ENCODE measurements around the gene DENND5B. TPM values are rescaled to one million over a fixed set of nuclear protein-coding genes. Genes with fewer than 3 reads are reported as not detected.

Gene DENND5B
- polyA plus RNA-seq, 2 of the 4 experiments (the other 2 are of a cell fraction) = 15.5 to 55.2 TPM

DNA sequence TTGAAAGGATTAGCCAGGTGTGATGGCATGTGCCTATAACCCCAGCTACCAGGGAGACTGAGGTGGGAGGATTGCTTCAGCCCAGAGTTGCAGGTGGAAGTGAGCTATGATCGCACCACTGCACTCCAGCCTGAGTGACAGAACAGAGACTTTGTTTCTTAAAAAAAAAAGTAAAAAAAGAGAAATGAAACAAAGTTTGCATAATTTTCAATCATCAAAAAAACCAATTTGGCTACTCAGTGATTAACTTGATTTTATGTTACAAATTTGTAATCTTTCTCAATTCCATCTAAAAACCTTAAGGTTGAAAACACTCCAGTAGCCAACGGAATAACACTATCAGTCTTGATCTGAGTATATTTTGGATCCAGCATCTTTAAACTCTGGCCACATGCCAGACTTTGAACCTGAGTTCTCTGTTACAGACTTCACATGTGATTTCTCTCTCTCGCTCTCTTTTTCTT, 12.6 kb upstream of the DENND5B start:
- ChIA-PET POLR2A (no interaction called here), CTCF (no interaction called here)
- ATAC-seq (no peak), DNase-seq (ENCODE audit: low read depth in 1 of 2, low spot score in 1 of 2) (no peak), FAIRE-seq (no peak)
- WGBS (ENCODE audit: missing lambda C conversion rate) = 96% methylated on average over 3 of the region's 3 CpGs
- H3K4me1 ChIP-seq = no peaks in the 10 kb centered on the region
- H3K4me2 ChIP-seq = no peak overlapping the region
- H3K27ac ChIP-seq = no peak overlapping the region
- H3K4me3 ChIP-seq = no peak overlapping the region
- H3K9me3 ChIP-seq = peaks cover 11% of the 10 kb centered on the region; the same call in 2 of the 3 replicates
- no peak for TF ChIP-seq EHF (CRISPR knock-in tag; IDR thresholded peaks at IDR 0.05)
- no peak for TF ChIP-seq CHD2 (IDR thresholded peaks at IDR 0.05; ENCODE audit: low read length, partially characterized antibody)
- TF ChIP-seq REST (IDR thresholded peaks at IDR 0.05) = no peak
- no peak for TF ChIP-seq ZFP36 (IDR thresholded peaks at IDR 0.05; ENCODE audit: borderline replicate concordance, partially characterized antibody)
- TF ChIP-seq JUN (IDR thresholded peaks at IDR 0.05) = no peak
- no peak for TF ChIP-seq RAD21 (conservative IDR thresholded peaks at IDR 0.05 in 1 of 2, IDR thresholded peaks at IDR 0.05 in 1 of 2)
- TF ChIP-seq, protein P1, sequence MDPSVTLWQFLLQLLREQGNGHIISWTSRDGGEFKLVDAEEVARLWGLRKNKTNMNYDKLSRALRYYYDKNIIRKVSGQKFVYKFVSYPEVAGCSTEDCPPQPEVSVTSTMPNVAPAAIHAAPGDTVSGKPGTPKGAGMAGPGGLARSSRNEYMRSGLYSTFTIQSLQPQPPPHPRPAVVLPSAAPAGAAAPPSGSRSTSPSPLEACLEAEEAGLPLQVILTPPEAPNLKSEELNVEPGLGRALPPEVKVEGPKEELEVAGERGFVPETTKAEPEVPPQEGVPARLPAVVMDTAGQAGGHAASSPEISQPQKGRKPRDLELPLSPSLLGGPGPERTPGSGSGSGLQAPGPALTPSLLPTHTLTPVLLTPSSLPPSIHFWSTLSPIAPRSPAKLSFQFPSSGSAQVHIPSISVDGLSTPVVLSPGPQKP (IDR thresholded peaks at IDR 0.05; ENCODE audit: low read depth, low read length) = no peak
- TF ChIP-seq CBX8 (IDR thresholded peaks at IDR 0.05) = no peak
- no peak for TF ChIP-seq FOXS1 (CRISPR knock-in tag; IDR thresholded peaks at IDR 0.05)
- no peak for TF ChIP-seq POLR2A (IDR thresholded peaks at IDR 0.05; ENCODE audit: low read length)
- no peak for TF ChIP-seq ZNF302 (CRISPR knock-in tag; IDR thresholded peaks at IDR 0.05)
- TF ChIP-seq HOXA7 (CRISPR knock-in tag; IDR thresholded peaks at IDR 0.05) = no peak
- no peak for TF ChIP-seq GATA3 (IDR thresholded peaks at IDR 0.05; ENCODE audit: borderline replicate concordance)

DNA sequence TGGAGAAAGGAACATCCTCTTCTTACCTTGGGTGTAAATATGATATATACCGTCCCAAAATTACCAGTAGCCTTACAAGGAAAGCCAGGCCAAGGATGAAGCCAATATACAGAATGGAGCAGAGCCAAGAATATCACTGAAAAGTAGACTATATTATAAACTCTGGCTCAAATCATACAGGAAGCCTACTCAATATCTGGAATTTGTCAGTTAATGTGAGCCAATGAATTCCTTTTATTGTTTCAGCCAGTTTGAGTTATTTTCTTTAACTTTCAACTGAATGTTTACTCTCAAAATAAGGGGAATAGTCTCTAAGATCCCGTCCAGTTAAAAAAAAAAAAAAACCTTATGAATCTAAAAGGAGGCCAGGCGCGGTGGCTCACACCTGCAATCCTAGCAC, 9.8 kb upstream of the DENND5B start:
- ATAC-seq (no peak), DNase-seq (ENCODE audit: low read depth in 1 of 2, low spot score in 1 of 2) (no peak), FAIRE-seq (no peak)
- 87% methylated on average over 4 of the region's 4 CpGs for WGBS (ENCODE audit: missing lambda C conversion rate)
- Histone ChIP-seq H3K4me3 (no peak overlapping the region), H3K4me2 (no peak overlapping the region), H3K9me3 (no peaks in the 10 kb centered on the region), H3K27ac (no peak overlapping the region), H3K4me1 (no peaks in the 10 kb centered on the region)
- CTCF ChIA-PET = interaction anchor here (0.6 to 1.8 kb wide), 3 partner anchors 198 to 261 kb away, joined by 3 to 5 read pairs (median 3); no protein-coding TSS in a partner anchor
- POLR2A ChIA-PET = interaction anchor here (1.4 kb wide), 1 partner anchor 10 kb away, joined by 4 read pairs; the partner anchor contains the start of gene DENND5B
- no peak for TF ChIP-seq MYC (IDR thresholded peaks at IDR 0.05; ENCODE audit: borderline replicate concordance, low read length)
- TF ChIP-seq EHF (CRISPR knock-in tag; IDR thresholded peaks at IDR 0.05) = no peak
- TF ChIP-seq CBX2 (IDR thresholded peaks at IDR 0.05; ENCODE audit: borderline replicate concordance, low read depth) = no peak
- no peak for TF ChIP-seq TP53 (CRISPR knock-in tag; IDR thresholded peaks at IDR 0.05)
- no peak for TF ChIP-seq ZC3H11A (IDR thresholded peaks at IDR 0.05)
- no peak for TF ChIP-seq EP300 (IDR thresholded peaks at IDR 0.05)
- no peak for TF ChIP-seq HOXA7 (CRISPR knock-in tag; IDR thresholded peaks at IDR 0.05)
- TF ChIP-seq HOXB5 (CRISPR knock-in tag; IDR thresholded peaks at IDR 0.05) = no peak
- TF ChIP-seq CBX8 (IDR thresholded peaks at IDR 0.05) = no peak
- no peak for TF ChIP-seq E2F6 (IDR thresholded peaks at IDR 0.05; ENCODE audit: borderline replicate concordance, low read depth)
- TF ChIP-seq RFX5 (IDR thresholded peaks at IDR 0.05) = no peak
- no peak for TF ChIP-seq ZSCAN20 (CRISPR knock-in tag; IDR thresholded peaks at IDR 0.05)
- TF ChIP-seq CEBPB (IDR thresholded peaks at IDR 0.05) = no peak
- no peak for TF ChIP-seq KDM5A (IDR thresholded peaks at IDR 0.05)

Data from A549 (cell line).